Activated naive CD4-positive, alpha-beta T cell treated with Interleukin-2 at 50 U/mL for 16 hours (primary cell): Measurements from ENCODE around the gene KLHDC7A.

Experiments used
- DNase-seq: peaks from one replicate; pipeline ENCODE4 v3.0.0-alpha.2; 2020

Gene KLHDC7A

DNA sequence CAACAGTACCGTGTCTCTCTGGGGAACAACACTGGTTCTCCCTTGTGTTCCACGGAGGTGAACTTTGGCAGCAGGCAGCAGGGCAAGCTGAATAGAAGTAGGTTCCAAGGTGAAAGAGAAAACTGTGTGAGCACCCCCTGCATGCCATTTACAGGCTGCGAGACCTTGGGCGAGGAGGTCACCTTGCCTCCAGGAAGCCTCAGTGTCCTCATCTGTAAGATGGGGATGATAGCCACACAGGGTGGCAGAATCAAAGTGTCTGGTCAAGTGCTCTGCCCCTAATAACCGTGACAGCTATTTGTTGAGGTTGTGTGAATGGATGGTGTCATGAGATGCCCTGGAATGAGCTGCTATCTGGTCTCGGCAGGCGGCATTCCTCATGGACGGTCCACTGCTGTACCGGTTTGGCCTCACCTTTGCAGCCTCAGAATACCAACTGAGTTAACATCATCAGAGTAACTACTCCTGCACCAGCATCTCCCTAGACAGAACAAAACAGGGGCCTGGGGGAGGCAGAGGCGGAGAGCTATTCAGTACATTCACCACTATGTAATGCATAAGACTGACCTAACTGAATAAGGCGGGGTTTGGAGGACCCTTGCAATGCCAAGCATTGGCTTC lies 7.4 kb upstream of the KLHDC7A start:
- no peak for DNase-seq

DNA sequence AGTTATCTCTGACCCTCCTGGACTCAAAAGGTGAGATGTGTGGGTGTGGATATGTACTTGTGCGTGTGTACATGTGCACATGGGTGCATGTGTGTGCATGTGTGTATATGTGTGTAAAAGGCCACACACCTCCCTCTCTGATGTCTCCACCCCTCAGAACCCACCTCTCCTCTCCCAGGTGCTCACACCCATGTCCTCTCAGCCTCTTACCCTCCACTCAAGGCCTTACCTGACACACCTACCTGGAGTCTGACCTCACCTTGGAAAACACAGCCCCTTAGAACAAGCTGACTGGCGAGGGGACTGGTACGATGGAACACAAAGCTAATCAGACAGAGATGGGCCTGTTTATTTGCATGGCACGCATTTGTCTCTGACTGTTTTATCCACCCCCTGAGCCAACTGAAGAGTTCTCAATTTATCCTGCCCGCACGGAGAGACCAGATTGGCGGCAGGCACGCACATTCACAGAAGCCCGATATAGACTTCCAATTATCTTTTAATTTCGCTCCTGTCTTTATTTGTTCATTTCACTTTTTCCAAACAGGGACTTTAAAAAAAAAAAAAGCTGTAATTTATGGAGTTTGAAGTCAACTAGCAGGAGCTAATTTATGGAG lies 6.1 kb upstream of the KLHDC7A start:
- no peak for DNase-seq

DNA sequence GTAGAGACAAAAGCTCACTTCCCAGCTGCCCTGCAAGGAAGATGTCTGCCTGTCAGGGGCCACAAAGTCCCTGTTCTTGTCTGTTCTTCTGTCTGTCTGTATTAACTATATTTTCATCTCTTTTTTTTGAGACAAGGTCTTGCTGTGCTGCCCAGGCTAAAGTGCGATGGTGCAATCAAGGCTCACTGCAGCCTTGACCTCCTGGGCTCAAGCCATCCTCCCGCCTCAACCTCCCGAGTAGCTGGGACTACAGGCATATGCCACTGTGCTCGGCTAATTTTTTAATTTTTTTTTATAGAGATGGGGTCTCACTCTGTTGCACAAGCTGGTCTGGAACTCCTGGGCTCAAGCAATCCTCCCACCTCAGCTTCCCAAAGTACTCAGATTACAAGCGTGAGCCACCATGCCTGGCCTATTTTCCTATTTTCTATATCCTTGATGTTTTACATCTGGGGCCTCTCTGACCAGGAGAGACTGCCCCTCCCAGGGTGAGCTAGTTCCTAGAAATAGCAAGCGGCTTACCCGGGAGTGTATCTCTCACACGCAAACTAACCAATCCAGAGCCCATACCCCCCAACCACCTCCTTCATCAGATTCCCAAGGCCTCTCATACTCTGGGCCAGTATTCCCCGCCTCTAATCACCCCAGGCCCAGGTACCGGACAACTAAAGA lies 5.4 kb upstream of the KLHDC7A start:
- DNase-seq, result no peak

DNA sequence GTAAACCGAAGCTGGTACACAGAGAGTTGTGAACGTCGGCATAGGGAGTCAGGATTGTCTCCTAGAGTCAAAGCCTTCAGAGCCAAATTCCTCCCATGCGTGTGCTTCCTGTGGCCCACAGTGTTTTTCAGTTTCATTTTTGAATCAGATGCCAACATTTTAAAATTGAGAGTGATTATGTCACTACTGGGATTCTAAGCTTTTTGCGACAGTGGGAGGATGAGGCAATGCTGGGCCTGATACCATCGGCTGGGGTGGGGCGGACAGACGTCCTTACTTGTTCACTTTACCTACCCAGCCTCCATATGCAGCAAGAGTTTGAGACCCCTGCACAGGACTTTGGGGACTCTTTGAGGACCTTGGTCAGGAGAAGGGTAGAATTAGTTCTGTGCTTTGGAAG lies 1.3 kb upstream of the KLHDC7A start:
- DNase-seq, result no peak

DNA sequence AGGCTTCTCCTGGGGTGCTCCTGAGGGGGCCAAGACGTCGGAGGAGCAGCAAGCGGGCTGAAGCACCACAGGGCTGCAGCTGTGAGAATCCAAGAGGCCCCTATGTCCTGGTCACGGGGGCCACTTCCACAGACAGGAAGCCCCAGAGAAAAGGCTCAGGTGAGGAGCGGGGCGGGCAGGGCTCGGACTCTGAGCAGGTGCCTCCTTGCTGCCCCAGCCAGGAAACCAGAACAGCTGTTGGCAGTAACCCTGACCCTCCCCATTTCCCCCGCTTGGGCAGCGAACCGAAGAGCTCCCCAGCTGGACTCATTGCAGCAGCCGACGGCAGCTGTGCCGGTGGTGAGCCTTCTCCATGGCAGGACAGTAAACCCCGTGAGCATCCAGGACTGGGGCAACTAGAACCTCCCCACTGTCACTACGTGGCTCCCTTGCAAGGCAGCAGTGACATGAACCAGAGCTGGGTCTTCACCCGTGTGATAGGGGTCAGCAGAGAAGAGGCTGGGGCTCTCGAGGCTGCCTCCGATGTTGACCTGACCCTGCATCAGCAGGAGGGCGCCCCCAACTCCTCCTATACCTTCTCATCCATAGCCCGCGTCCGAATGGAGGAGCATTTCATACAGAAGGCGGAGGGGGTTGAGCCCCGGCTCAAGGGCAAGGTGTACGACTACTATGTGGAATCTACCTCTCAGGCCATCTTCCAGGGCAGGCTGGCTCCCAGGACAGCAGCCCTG lies 625 bp downstream of the KLHDC7A start:
- no peak for DNase-seq

DNA sequence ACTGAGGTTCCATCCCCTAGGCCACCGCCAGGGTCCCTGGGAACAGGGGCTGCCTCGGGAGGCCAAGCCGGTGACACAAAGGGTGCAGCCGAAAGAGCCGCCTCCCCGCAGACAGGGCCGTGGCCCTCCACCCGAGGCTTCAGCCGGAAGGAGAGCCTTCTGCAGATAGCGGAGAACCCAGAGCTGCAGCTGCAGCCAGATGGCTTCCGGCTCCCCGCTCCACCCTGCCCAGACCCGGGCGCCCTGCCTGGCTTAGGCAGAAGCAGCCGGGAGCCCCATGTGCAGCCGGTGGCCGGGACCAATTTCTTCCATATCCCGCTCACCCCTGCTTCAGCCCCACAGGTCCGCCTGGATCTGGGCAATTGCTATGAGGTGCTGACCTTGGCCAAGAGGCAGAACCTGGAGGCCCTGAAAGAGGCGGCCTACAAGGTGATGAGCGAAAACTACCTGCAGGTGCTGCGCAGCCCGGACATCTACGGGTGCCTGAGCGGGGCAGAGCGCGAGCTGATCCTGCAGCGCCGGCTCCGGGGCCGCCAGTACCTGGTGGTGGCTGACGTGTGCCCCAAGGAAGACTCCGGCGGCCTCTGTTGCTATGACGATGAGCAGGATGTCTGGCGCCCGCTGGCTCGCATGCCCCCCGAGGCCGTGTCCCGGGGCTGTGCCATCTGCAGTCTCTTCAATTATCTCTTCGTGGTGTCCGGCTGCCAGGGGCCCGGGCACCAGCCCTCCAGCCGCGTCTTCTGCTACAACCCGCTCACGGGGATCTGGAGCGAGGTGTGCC lies 1.4 kb downstream of the KLHDC7A start:
- no peak for DNase-seq

DNA sequence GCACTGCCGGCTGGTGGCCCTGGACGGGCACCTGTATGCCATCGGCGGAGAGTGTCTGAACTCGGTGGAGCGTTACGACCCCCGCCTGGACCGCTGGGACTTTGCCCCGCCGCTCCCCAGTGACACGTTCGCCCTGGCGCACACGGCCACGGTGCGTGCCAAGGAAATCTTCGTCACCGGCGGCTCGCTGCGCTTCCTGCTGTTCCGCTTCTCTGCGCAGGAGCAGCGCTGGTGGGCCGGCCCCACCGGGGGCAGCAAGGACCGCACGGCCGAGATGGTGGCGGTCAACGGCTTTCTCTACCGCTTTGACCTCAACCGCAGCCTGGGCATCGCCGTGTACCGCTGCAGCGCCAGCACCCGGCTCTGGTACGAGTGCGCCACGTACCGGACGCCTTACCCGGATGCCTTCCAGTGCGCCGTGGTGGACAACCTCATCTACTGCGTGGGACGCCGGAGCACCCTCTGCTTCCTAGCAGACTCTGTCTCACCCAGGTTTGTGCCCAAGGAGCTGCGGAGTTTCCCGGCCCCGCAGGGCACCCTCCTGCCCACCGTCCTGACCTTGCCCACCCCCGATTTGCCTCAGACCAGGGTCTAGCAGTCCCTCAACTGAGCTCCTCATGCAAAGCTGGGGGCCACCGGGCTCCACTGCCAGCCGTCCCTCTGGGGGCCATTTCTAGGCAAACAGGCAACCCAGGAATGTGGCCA lies 2.1 kb downstream of the KLHDC7A start:
- DNase-seq, result no peak

DNA sequence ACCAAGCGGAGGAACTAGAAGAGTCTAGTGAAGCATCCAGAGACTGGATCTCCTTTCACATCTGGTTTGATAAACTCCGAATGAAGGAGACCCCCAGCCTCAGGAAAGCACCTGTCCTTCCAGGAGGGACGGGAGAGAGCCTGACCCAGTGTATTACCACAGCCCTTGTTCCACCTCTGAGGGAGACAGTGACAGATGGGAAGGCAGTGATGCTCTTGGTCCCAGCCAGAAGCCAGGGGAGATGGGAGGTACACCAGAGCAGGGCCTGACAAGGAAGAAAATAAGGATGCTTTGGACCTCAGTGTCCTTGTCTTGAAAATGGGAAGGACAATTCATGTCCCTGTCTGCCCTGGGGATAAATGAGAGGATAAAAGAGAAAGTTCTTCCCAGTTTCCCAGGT lies 3.5 kb downstream of the KLHDC7A start:
- DNase-seq, result no peak

DNA sequence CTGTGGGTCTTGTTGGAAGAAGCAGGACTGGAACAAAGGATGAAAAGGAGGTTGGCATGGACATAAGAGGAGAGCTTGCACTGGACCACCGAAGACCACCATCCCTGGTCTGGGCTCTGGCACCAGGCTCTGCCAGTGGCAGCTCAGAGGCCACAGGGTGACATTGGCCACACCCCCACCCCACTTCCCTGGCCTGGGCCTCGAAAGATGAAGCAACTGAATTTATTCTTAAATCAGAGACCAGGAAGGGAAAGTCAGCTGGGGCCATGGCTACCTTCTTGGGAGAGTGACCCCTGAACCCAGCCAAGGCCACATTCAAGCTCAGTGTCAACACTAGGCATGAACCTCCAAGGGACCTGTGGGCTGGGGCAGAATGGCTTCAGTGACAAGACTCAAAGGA lies 4.0 kb downstream of the KLHDC7A start:
- no peak for DNase-seq

DNA sequence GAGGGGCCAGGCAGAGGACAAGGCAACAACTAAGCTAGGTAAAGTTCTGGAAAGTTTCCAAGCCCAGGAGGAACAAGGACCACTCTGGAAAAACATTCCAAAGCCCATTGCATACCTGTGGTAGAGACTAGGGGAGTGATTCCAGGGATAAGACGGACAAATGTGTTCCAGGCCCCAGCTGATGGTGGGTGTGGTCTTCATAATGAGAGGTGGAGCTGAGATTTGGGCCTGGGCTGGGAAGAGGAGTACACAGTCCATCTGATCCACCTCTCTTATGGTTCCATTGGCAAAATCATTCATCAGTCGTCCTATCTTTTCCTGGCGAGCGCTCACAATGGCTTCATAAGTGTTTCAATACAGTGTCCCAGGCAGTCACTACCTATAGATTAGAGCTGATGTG lies 4.5 kb downstream of the KLHDC7A start:
- no peak for DNase-seq

DNA sequence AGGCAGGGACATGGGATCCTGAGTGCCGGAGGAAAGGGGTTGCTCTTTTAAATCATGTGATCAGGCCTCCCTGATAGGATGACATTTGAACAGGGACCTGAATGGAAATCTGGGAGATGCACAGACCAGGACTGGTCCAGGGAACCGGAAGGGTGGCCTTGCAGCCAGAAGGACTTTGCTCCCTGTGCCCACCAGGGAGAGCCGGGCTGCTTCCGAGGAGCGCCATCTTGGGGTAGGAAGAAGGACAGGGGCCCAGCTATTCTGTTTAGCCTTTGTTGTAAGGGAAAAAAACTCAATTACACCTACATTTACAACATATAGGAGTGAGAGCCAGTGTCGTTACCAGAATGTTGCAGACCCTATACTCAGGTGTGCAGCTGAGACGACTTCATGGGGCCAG lies 5.5 kb downstream of the KLHDC7A start:
- no peak for DNase-seq

DNA sequence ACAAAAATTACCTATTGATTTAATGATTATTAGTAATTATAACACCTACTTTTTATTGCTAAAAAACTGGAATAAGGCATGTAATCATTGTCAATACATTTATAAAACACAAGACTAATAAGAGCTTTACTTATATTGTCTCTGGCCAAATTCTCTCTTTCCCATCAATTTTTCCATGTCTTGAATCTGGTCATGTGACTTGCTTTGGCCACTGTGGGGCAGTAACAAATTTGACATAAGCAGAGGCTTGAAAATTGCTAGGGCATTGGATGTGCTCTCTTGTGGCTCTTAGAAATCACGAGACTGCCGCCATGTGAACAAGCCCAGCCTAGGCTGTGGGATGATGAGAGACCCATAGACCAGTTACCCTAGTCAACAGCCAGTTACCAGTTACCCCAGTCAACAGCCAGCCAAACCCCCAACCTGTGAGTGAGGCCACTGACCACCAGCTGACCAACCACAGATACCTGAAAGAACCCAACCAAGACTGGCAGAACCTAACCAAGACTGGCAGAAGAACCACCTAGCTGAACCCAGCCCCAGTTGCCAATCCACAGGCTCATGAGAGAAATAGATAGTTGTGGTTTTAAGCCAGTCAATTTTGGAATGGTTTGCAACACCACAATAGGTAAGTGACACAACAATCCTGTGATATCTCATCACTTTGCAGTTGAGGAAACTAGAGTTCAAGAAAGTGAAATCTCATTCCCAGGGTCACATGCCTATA lies 8.8 kb downstream of the KLHDC7A start:
- no peak for DNase-seq

DNA sequence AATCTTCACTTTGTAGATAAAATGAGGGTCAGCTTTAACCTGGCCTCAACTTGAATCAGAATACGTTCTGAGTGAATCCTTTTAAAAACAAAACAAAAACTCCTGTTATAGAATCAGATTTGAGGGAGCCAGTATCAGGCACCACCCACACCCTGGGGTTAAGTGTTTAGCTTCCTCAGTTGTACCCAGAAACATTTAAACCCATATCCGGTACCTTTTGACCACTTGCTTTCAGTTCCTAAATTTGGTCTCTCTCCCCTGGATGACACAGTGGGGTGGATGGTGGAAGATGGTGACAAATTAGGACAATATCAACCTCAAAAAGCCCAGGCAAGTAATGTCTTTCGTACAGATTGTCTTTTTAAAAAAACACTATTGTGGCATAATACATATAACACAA lies 10.4 kb downstream of the KLHDC7A start:
- no peak for DNase-seq

DNA sequence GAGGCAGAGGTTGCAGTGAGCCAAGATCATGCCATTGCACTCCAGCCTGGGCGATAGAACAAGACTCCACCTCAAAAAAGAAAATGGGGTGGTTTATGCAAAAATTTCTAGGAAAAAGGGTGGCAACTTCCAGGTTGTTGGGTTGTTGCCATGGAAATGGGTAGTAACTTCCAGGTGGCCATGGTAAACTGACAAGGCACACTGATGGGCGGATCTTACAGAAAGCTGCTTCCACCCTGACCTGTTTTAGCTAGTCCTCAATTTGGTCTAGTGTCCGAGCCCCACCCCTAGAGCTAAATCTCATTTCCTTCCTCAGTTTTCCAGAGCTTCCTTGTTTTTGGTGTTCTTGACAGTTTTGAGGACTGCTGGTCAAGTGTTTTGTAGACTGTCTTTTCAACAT lies 13.6 kb downstream of the KLHDC7A start:
- no peak for DNase-seq

DNA sequence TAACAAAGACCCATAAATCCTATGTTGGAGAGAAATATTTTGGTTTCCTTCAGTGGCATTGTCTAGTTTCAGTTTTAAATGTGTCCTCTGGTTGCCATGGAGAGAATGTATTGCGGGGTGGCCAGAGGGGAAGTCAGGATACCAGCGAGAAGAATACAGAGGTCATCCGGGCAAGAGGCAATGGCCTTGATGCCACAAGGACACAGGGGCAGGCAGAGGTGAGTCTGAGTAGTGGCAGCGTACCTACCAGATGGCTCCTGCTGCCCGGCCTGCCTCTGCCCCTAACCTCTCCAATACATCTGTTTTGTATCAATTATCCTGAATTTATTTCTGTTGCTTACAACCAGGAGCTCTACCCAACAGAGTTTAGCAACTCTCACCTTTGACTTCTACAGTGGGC lies 14.9 kb downstream of the KLHDC7A start:
- DNase-seq, result no peak

DNA sequence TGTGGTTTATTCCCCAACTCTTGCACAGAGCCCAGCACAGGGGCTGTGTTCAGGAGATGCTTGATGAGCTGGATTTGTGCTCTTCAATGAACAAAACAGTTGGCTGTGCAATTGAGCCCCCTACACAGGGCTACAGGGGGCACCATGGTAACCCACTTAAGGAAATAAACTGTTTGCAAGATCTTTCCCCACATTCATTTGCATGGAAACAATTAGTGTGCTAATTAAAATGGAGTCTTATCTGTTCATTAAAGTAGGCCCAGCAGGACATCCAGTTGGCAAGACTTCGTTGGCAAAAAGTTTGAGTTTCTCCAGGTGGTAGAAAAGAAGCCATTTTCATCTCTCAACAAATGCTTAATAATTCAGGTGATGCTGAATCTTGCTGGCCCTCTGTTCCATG lies 15.3 kb downstream of the KLHDC7A start:
- DNase-seq, result no peak

DNA sequence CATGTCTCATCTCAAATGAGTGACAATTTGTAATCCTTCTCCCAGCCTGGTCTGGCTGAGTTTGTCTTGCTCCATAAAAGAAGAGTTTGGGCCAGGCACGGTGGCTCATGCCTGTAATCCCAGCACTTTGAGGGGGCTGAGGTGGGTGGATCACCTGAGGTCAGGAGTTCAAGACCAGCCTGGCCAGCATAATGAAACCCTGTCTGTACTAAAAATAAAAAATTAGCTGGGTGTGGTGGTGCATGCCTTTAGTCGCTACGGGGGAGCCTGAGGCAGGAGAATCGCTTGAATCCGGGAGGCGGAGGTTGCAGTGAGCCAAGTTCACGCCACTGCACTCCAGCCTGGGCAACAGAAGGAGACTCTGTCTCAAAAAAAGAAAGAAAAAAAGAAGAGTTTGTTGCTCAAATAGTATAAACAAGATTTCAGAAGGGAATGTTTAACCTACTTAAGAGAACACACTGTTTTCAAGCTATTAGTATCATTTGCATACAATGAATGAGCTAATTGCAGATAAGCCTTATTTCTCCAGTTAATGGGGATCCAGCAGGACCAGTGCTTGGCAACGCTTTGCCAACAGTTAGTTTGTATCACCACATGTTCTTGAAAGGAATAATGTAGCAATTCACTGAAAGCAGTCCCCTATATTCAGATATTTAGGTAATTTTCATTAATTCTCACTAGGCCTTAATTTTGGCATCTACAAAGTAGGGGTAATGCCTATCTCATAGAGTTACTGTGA lies 15.9 kb downstream of the KLHDC7A start:
- DNase-seq, result no peak

DNA sequence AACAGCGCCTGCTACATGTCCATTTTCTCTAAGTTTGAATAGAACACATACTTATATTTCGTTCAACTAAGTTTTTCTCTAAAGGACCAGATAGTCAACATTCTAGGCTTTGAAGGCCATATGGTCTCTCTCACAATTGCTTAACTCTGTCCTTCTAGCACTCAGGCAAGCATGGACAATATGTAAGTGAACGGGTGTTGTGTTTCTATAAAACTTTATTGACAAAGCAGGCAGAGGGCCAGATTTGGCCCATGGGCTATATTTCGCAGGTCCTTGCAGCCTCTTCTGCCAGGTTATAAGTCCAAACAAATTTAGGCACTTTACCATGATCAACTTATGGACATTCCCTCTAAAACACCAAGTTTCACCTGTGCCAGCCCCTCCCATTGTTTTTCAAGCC lies 21.1 kb downstream of the KLHDC7A start:
- no peak for DNase-seq

DNA sequence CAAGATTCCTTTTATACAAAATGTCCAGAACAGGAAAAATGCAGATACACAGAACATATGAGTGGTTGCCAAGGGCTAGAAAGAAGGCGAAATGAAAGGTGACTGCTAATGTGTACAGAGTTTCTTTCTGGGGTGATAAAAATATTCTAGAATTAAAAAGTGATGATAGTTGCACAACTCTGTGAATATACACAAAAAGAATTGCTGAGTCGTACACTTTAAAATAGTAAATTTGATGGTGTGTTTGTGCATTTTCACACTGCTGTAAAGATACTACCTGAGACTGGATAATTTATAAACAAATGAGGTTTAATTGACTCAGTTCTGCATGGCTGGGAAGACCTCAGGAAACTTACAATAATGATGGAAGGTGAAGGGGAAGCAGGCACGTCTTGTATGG lies 23.9 kb downstream of the KLHDC7A start:
- no peak for DNase-seq

DNA sequence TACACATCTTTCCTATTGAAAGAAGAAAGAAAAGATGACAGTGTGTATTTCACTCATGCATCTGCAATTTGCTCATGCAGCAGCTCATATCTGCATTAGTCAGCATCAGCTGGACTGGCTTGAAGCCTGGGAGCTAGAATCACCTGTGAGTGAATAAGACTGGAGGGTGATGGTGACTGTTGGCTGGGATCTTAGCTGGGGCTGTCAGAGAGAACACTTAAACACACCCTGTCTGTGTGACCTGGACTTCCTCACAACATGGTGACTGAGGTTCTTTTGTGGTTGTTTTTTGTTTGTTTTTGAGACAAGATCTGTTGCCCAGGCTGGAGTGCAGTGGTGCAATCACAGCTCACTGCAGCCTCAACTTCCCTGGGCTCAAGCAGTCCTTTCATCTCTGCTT lies 24.9 kb downstream of the KLHDC7A start:
- DNase-seq, result no peak

DNA sequence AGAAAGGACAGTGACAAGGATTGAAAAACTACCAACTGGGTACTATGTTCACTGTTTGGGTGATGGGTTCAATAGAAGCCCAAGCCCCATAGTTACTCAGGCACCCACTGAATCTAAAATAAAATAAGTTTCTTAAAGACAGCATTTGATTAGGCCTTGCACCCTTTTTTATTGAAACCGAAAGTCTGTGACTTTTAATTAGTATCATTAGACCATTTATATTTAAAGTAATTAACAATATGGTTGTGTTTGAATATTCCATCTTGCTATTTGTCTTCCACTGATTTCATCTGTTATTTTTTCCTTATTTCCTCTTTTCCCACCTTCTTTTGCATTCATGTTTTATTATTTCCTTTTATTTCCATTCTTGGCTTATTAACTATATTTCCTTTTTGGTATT lies 27.4 kb downstream of the KLHDC7A start:
- no peak for DNase-seq
